ENCODE data around the gene NDUFAF2. TPM values are rescaled to one million over a fixed set of nuclear protein-coding genes. Genes with fewer than 3 reads are reported as not detected.

NDUFAF2 gene
- total RNA-seq, 2 donors from 2014 or later: 20.9 to 36.0 TPM

- Histone ChIP-seq H3K9ac (ENCODE audit: low read depth in 2 of 2, low read length in 2 of 2) (no peak overlapping the region), H3K4me1 (no peaks in the 10 kb centered on the region), H3K9me3 (no peaks in the 10 kb centered on the region), H3K27me3 (no peaks in the 10 kb centered on the region), H3K4me3 (no peak overlapping the region), H3K27ac (no peak overlapping the region), H3K36me3 (no peaks in the 10 kb centered on the region)
- intact Hi-C loops (cut with DNase I): loop anchor here (10.0 kb wide), 1 partner anchor 478 kb away; no protein-coding TSS in a partner anchor
- DNase-seq: no peak
- TF ChIP-seq CTCF (IDR thresholded peaks at IDR 0.05): no peak
Measured at GRCh38 chr5:61177070-61177469, 232.1 kb downstream of the NDUFAF2 start.

GRCh38 chr5:61177716-61178115 lies 232.7 kb downstream of the NDUFAF2 start:
- no peak for DNase-seq
- Histone ChIP-seq H3K4me3 (no peak overlapping the region), H3K9me3 (no peaks in the 10 kb centered on the region), H3K36me3 (no peaks in the 10 kb centered on the region), H3K27ac (no peak overlapping the region), H3K27me3 (no peaks in the 10 kb centered on the region), H3K9ac (ENCODE audit: low read depth in 2 of 2, low read length in 2 of 2) (no peak overlapping the region), H3K4me1 (no peaks in the 10 kb centered on the region)
- intact Hi-C loops (cut with DNase I): loop anchor here (10.0 kb wide), 1 partner anchor 477 kb away; no protein-coding TSS in a partner anchor
- TF ChIP-seq CTCF (IDR thresholded peaks at IDR 0.05): no peak

DNA sequence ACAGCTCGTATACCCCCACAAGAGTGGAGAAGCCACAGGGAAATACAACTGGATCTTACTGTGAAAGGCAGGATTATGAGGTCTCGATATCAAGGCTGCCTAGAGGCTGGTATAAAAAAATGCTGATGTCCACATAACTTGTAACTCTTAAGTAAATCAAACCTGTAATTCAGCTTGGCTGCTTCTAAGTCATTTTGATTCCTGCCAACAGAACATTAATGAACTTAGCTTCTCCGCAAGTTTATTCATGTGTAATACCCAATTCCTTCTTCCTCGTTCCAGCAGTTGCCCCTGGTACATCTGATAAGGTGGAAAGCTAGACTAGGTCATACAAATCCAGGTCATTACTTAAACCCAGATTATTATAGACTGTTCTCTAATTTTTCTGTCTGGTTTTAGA lies 233.7 kb downstream of the NDUFAF2 start:
- no peak overlapping the region for H3K4me3 ChIP-seq
- H3K27me3 ChIP-seq: no peaks in the 10 kb centered on the region
- no peaks in the 10 kb centered on the region for H3K9me3 ChIP-seq
- intact Hi-C loops (cut with DNase I): loop anchor here (10.0 kb wide), 1 partner anchor 476 kb away; no protein-coding TSS in a partner anchor
- H3K9ac ChIP-seq (ENCODE audit: low read depth in 2 of 2, low read length in 2 of 2): no peak overlapping the region
- TF ChIP-seq CTCF (IDR thresholded peaks at IDR 0.05): no peak
- no peaks in the 10 kb centered on the region for H3K4me1 ChIP-seq
- no peak overlapping the region for H3K27ac ChIP-seq
- no peak for DNase-seq
- H3K36me3 ChIP-seq: no peaks in the 10 kb centered on the region

GRCh38 chr5:61180886-61181285 lies 235.9 kb downstream of the NDUFAF2 start:
- Histone ChIP-seq H3K9me3 (no peaks in the 10 kb centered on the region), H3K9ac (ENCODE audit: low read depth in 2 of 2, low read length in 2 of 2) (no peak overlapping the region), H3K27me3 (no peaks in the 10 kb centered on the region), H3K4me1 (no peaks in the 10 kb centered on the region), H3K27ac (no peak overlapping the region), H3K36me3 (no peaks in the 10 kb centered on the region), H3K4me3 (no peak overlapping the region)
- TF ChIP-seq CTCF (IDR thresholded peaks at IDR 0.05): no peak
- DNase-seq: no peak
- intact Hi-C loops (cut with DNase I): no loop called here

DNA sequence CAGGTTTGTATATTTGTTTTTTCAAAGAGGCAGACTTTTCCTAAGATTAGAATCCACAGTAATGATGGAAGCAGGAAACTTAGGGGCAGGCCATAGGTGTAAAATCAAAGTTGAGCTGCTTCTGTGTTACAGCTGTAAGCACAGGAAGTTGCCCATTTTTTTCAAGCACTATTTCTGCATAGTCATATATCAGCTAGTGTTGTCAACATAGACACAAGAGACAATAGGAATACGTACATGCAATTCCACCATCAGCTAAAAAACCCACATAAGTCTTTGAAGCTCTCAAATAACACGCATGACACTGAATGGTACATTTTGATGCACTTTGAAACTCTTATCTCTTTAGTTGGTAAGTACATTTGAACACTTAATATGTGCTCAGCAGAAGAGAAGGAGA lies 237.4 kb downstream of the NDUFAF2 start:
- TF ChIP-seq CTCF (IDR thresholded peaks at IDR 0.05): no peak
- DNase-seq: no peak

More for the DNA sequence above, 237.4 kb downstream of the NDUFAF2 start:
- H3K4me3 ChIP-seq: no peak overlapping the region
- intact Hi-C loops (cut with DNase I): no loop called here
- no peaks in the 10 kb centered on the region for H3K9me3 ChIP-seq
- no peak overlapping the region for H3K27ac ChIP-seq
- no peak overlapping the region for H3K9ac ChIP-seq (ENCODE audit: low read depth in 2 of 2, low read length in 2 of 2)
- no peaks in the 10 kb centered on the region for H3K27me3 ChIP-seq
- H3K36me3 ChIP-seq: no peaks in the 10 kb centered on the region
- no peaks in the 10 kb centered on the region for H3K4me1 ChIP-seq

All from colonic mucosa (tissue), 4 donors.